Smooth muscle cell (in vitro differentiated cells): ENCODE data around the gene ANKH. TPM values are rescaled to one million over a fixed set of nuclear protein-coding genes. Genes with fewer than 3 reads are reported as not detected.

ENCODE experiments used
- DNase-seq: peaks from one replicate; lab custom pipeline; 2025; ENCODE audit not compliant: unreplicated experiment; lab: John Stamatoyannopoulos, UW
- H2AFZ ChIP-seq: fragments of 200-600 bp; sonication (generic); 2 replicates; pipeline ENCODE4 v1.6.0; 2016; ENCODE audit warnings: antibody characterized with exemption, low read depth, mild to moderate bottlenecking
- H3F3A ChIP-seq: fragments of 200-600 bp; sonication (generic); 2 replicates; pipeline ENCODE4 v1.6.0; 2017; ENCODE audit warnings: antibody characterized with exemption, low read depth
- H3K27ac ChIP-seq: fragments of 200-600 bp; sonication (generic); 2 replicates; pipeline ENCODE4 v1.5.1; 2016; ENCODE audit warnings: low read depth, mild to moderate bottlenecking
- H3K27me3 ChIP-seq: fragments of 200-600 bp; sonication (generic); 2 replicates; pipeline ENCODE4 v1.6.1; 2016; ENCODE audit warnings: low read depth, mild to moderate bottlenecking
- H3K36me3 ChIP-seq: fragments of 200-600 bp; sonication (generic); 2 replicates; pipeline ENCODE4 v1.5.1; 2016; ENCODE audit warnings: low read depth
- H3K4me1 ChIP-seq: fragments of 200-600 bp; sonication (generic); 2 replicates; pipeline ENCODE4 v1.5.1; 2016; ENCODE audit warnings: low read depth
- H3K4me2 ChIP-seq: fragments of 200-600 bp; sonication (generic); 2 replicates; pipeline ENCODE4 v1.6.0; 2016; ENCODE audit warnings: mild to moderate bottlenecking
- H3K4me3 ChIP-seq: fragments of 200-600 bp; sonication (generic); 2 replicates; pipeline ENCODE4 v1.5.1; 2016; ENCODE audit warnings: mild to moderate bottlenecking
- H3K79me2 ChIP-seq: fragments of 200-600 bp; sonication (generic); 2 replicates; pipeline ENCODE4 v1.6.0; 2016; ENCODE audit warnings: low read depth, mild to moderate bottlenecking
- H3K9ac ChIP-seq: fragments of 200-600 bp; sonication (generic); 2 replicates; pipeline ENCODE4 v1.6.0; 2016; ENCODE audit warnings: low read depth
- H3K9me3 ChIP-seq: fragments of 200-600 bp; sonication (generic); replicated peaks from 2 replicates; pipeline ENCODE4 v1.5.1; 2016; ENCODE audit warnings: low read depth
- H4K20me1 ChIP-seq: fragments of 200-600 bp; sonication (generic); 2 replicates; pipeline ENCODE4 v1.6.0; 2016; ENCODE audit warnings: low read depth
- WGBS: methylation state at CpG from one replicate; pipeline ENCODE4 v1.1.7; 2016; ENCODE audit warnings: low lambda C conversion rate; 5-methylcytosine and 5-hydroxymethylcytosine counted together
- polyA plus RNA-seq: library from polyadenylated mRNA; unstranded; fragments of >200 nt; fragmentation: Nextera tagmentation; extraction: Ambion mirVana; gene quantifications from 2 replicates; pipeline ENCODE4 v1.2.1, GENCODE V29; 2016
- total RNA-seq: library from RNA; depleted of rRNA; stranded (reverse); fragments of >200 nt; gene quantifications from 2 replicates; pipeline ENCODE4 v1.2.3, GENCODE V29; 2014
- TF ChIP-seq, protein P1 (sequence below): fragments of 200-600 bp; sonication (generic); IDR thresholded peaks from 2 replicates; pipeline ENCODE4 v1.5.1; 2017; ENCODE audit warnings: borderline replicate concordance, mild to moderate bottlenecking, antibody characterized with exemption; ENCODE audit not compliant: insufficient read depth, poor library complexity, severe bottlenecking

The ANKH gene
- total and polyA plus RNA-seq, 2 experiments from 2014 or later: 48.0 to 56.6 TPM

- Histone ChIP-seq H2AFZ (no peak overlapping the region), H3K36me3 (no peaks in the 10 kb centered on the region), H3K4me1 (peaks cover 34% of the 10 kb centered on the region), H3K9ac (no peak overlapping the region), H4K20me1 (no peaks in the 10 kb centered on the region), H3K4me3 (no peak overlapping the region), H3K4me2 (no peak overlapping the region), H3F3A (no peaks in the 10 kb centered on the region), H3K79me2 (no peaks in the 10 kb centered on the region), H3K9me3 (no peaks in the 10 kb centered on the region), H3K27ac (no peak overlapping the region), H3K27me3 (no peaks in the 10 kb centered on the region)
- 92% methylated on average over 18 of the region's 18 CpGs for WGBS
- no peak for DNase-seq
- TF ChIP-seq, protein P1, sequence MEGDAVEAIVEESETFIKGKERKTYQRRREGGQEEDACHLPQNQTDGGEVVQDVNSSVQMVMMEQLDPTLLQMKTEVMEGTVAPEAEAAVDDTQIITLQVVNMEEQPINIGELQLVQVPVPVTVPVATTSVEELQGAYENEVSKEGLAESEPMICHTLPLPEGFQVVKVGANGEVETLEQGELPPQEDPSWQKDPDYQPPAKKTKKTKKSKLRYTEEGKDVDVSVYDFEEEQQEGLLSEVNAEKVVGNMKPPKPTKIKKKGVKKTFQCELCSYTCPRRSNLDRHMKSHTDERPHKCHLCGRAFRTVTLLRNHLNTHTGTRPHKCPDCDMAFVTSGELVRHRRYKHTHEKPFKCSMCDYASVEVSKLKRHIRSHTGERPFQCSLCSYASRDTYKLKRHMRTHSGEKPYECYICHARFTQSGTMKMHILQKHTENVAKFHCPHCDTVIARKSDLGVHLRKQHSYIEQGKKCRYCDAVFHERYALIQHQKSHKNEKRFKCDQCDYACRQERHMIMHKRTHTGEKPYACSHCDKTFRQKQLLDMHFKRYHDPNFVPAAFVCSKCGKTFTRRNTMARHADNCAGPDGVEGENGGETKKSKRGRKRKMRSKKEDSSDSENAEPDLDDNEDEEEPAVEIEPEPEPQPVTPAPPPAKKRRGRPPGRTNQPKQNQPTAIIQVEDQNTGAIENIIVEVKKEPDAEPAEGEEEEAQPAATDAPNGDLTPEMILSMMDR: no peak
These were observed 141.9 kb downstream of the ANKH start for GRCh38 chr5:14729448-14730385.

DNA sequence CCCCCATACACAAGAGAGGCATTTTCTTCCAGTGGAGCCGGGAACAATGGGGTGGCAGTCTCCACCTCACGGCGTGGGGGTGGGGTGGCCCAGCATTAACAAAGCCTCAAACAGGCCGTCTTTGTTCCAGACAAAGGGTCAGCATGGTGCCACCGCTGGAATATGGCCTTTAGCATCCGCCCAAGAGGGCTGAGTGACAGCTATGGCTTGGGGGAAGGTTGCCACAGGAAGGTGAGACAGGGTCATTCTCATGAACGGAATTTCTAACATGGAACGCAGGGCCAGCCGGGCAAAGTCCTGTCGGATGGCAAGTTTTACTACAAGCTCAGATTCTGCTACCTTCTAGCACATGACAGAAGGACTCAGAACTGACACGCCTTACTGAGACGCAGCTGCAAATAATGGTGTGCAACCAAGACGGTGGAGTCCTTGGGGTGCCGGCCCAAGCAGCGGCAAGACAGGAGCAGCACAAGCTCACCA, 143.1 kb downstream of the ANKH start:
- no peak overlapping the region for H3K9ac ChIP-seq
- TF ChIP-seq, protein P1: no peak
- no peaks in the 10 kb centered on the region for H3F3A ChIP-seq
- 87% methylated on average over 15 of the region's 15 CpGs for WGBS
- no peaks in the 10 kb centered on the region for H4K20me1 ChIP-seq
- H2AFZ ChIP-seq: no peak overlapping the region
- no peaks in the 10 kb centered on the region for H3K36me3 ChIP-seq
- H3K9me3 ChIP-seq: no peaks in the 10 kb centered on the region
- no peaks in the 10 kb centered on the region for H3K79me2 ChIP-seq
- H3K27ac ChIP-seq: no peak overlapping the region
- DNase-seq: no peak
- no peak overlapping the region for H3K4me3 ChIP-seq
- H3K4me2 ChIP-seq: no peak overlapping the region
- no peaks in the 10 kb centered on the region for H3K27me3 ChIP-seq
- H3K4me1 ChIP-seq: peaks cover 34% of the 10 kb centered on the region

DNA sequence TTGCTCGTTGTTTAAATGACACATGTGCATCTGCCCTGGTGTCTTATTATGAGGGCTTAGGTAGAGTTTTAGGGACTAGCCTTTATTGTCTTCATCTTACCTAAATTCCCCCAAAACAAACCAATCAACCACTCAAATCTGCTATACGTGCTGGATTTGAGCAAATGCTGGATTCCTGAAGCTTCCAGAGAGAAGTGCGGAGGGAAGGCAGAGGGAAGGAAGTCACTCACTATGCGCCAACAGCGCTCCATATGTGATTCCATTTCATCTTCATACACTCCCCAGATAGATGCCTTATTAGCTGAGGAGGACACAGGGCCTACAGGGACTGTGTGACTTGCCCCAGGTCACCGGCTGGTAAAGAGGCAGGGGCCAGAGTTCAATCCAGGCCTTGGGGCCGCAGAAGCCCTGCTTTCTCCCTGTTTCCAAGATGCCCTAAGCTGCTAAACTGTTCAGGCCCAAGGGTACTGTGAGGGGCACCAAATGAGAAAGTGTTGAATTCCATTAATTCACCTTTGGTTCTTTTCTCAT, 143.6 kb downstream of the ANKH start:
- Histone ChIP-seq H3K4me2 (peak overlapping the region; percentile 14), H3K36me3 (no peaks in the 10 kb centered on the region), H3K9me3 (no peaks in the 10 kb centered on the region), H3K4me1 (peaks cover 34% of the 10 kb centered on the region), H3K4me3 (no peak overlapping the region), H3K9ac (no peak overlapping the region), H3K27me3 (no peaks in the 10 kb centered on the region), H3F3A (no peaks in the 10 kb centered on the region), H3K27ac (no peak overlapping the region), H3K79me2 (no peaks in the 10 kb centered on the region), H2AFZ (no peak overlapping the region), H4K20me1 (no peaks in the 10 kb centered on the region)
- TF ChIP-seq, protein P1: no peak
- WGBS: 83% methylated on average over 7 of the region's 7 CpGs
- DNase-seq: no peak
